ENCODE results near the gene SH2D5.
A peak's percentile ranks its signal among the peaks of the same experiment; 100 is the strongest.

Gene SH2D5

GRCh38 chr1:20711285-20712214 lies 21.0 kb downstream of the SH2D5 start:
- no peak for DNase-seq

DNA sequence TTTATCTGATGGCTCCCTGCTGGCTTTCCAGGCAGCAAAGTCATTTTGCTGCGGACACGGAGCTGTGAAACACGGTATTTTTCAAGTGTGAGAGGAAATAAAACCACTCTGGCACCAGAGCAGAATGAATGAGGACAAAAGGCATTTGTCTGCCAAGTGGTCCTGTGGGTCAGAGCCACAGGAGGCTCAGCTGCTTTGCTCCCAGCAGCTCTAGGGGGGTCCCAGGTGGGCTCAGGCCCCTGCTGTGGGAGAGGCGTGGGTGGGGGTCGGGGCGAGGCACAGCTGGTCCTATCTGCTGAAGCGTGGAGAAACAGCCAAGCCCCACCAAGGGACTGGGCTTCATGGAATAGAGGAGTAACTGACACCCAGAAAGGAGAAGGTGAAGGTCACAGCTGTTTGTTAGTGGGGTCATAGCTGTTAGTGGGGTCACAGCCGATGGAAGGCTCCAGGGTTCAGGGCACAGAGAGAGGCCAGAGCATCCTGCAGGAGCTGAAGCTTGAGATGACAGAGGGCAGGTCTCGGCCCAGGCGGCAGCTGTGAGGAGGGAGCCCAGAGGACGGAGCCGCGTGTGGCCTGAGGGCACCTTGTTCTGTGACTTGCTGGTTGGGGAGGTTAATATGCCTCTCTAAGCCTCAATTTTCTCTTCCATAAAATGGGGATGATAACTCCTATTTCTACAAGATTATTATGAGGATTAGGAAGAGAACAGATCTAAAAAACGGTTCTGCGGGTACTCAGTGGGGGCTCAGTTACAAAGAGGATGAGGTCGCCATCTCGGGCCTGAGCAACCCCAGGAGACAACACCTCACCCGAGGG lies 21.8 kb downstream of the SH2D5 start:
- DNase-seq: no peak

DNA sequence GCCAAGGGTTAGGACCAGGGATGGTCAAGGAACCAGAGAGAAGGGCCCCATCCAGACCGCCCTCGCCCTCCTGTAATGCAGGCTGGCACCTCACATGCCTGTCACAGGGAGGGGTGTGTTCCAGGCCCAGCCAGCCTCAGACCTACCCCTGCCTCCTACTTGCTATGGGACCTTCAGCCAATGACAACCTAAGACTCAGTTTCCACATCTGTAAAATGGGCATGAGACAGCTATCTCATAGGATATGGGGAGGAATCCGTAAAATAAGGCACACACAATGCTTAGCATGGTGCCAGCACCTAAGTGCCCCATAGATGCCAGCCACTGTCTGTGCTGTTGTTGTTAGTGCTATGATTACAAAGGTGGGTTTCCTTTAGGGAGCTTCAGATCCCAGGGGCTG lies 22.6 kb downstream of the SH2D5 start:
- no peak for DNase-seq

GRCh38 chr1:20708891-20709290 lies 23.6 kb downstream of the SH2D5 start:
- DNase-seq: no peak

DNA sequence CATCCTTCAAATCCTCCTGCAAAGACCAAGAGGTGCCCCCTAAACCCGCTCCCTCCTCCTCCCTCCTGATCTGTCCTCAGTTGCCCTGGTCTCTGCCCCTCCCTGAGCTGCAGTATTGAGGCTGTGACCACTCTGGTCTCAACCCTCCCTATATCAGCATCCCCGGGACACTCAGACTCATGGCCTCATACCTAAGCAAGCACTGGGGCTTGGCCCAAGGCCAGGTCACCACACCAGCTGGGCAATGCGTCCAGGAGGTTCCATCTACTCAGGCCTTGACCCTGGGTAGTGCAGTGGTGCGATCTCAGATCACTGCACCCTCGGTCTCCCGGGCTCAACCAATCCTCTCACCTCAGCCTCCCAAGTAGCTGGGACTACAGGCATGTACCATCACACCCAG lies 24.4 kb downstream of the SH2D5 start:
- DNase-seq: no peak

DNA sequence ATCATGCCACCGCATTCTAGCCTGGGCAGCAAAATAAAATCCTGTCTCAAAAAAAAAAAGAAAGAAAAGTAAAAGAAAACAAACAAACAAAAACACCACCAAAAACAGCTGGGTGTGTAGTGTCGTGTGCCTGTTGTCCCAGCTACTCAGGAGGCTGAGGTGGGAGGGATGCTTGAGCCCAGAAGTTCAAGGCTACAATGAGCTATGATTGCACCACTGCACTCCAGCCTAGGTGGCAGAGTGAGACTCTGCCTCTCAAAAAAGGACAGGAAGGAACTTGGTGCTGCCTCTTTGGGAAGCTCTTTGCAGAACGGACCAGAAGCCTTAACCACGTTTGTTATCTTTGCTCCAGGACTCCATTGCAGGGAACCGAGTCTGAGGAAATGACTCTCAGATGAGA lies 25.7 kb downstream of the SH2D5 start:
- DNase-seq: no peak

DNA sequence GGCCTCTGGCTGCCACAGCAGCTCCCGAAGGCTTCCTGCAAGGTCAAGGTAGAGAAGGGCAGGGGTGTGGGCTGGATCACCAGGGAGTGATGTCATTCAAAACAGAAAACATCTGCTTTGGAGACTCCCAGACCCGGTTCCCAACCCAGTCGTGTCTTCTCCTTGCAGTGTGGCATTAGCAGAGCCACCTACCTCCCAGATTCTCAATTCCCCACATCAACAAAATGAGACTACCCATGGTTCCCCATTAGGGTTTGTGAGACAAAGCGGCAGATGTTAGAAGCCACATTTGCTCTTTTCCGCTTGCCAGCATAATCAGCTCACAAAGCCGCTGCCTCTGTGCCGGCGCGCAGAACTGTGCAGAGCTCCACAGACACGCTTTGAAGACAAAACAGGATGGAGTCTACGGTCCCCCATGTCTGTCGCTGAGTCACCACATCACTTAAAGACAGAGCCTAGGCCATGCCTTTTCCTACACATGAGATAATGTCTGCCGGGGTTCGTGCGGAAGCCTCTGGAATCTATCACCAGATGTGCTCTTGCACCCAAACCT lies 27.2 kb downstream of the SH2D5 start:
- no peak for DNase-seq

DNA sequence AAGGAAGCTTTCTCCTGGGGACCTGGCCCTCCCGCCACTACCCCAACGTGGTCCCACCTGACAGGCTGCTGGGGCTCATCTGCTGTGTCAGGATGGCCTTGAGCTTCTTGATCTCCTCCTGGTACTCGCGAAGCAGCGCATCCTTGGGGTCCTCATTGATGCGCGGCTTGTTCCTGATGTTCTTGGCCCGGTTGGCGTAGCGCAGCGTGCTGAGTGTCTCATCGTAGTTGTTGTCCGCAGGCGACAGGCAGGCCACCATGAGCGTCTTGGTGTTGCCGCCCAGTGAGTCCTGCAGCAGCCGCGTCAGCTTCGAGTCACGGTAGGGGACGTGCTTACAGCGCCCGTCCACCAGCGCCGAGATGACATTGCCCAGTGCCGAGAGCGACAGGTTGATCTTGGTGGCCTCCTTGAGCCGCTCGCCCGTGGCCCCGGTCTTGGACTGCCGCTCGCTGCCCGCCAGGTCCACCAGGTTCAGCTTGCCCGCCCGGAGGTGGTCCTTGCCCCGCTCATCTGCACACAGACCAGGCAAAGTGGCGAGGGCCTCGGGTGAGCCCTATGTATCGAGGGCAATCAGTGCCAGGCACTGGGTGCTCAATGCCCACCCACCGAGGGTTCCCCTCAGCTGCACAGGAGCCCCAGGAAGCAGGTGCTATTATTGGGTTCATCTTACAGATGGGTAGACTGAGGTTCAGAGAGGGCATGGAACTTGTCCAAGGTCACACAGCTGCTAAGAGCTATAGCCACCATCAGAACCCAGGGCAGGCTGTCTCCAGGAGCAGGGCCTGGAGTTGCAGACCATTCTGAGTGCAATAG lies 27.9 kb downstream of the SH2D5 start:
- no peak for DNase-seq

DNA sequence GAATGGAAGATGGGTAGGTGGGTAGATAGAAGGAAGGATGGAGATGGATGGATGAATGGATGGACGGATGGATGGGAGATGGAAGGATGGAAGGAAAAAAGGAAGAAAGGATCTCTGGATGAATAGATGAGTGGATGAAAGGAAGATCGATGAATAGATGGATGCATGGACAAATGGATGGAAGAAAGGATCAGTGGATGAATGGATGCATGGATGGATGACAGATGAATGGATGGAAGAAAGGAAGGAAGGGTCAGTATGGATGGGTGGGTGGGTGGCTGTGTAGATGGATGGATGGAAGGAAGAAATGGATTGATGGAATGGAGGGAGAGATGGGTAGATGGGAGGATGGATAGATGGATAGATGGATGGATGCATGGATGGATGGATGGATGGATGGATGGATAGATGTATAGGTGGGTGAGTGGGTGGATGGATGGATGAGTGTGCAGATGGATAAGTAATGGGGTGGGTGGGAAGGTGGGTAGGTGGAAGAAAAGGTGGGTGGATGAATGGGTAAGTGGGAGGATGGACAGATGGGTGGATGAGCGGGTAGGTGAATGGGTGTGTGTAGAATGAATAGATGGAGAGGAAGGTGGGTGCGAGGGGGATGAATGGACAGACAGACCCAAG lies 29.3 kb downstream of the SH2D5 start:
- no peak for DNase-seq

- no peak for DNase-seq
Observed at GRCh38 chr1:20702416-20702815, 30.1 kb downstream of the SH2D5 start.

DNA sequence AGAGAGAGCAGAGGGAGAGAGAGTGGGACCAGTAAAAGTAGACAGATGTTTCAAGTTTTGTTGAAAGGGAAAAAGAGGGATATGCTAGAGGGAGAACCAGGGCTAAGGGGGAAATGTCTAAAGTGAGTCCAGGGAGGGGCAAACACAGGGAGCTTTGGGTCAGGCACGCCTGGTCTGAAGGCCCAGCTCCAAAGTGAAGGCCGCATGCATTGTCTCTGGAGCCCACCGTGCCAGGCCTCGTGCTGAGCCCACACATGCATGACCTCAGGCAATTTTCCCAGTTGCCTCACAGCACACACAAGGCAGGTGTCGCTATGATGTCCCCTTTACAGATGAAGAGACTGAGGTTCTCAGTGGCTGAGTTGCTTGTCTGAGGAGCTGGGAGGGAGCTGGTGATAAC lies 30.7 kb downstream of the SH2D5 start:
- DNase-seq: no peak

- no peak for DNase-seq
Observed at GRCh38 chr1:20701446-20701845, 31.1 kb downstream of the SH2D5 start.

DNA sequence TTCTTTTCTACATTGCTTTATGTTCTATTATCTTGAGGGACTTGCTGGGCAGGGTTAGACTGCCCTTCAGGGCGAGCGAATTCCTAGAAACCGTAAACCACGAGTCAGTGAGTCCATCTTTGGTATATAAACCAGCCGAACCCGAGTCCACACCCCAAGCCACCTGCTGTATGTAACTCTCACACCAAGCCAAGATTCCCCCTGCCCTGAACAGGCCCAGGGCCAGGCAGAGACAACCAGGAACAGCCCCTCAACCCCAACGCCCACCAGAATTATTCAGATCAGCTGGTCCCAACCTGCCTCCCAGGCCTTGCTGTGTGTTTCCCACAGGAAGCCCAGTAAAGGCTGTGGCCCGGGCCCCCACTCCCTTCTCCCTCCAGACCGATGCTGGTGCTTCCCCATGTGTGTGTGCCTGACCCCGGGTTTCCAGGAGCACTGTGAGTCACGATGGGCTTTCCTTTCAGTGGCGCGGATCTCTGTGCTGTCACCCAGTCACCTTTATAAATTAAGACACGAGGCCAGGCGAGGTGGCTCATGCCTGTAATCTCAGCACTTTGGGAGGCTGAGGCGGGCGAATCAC lies 31.8 kb downstream of the SH2D5 start:
- no peak for DNase-seq

GRCh38 chr1:20699558-20699957 lies 32.9 kb downstream of the SH2D5 start:
- DNase-seq: no peak

DNA sequence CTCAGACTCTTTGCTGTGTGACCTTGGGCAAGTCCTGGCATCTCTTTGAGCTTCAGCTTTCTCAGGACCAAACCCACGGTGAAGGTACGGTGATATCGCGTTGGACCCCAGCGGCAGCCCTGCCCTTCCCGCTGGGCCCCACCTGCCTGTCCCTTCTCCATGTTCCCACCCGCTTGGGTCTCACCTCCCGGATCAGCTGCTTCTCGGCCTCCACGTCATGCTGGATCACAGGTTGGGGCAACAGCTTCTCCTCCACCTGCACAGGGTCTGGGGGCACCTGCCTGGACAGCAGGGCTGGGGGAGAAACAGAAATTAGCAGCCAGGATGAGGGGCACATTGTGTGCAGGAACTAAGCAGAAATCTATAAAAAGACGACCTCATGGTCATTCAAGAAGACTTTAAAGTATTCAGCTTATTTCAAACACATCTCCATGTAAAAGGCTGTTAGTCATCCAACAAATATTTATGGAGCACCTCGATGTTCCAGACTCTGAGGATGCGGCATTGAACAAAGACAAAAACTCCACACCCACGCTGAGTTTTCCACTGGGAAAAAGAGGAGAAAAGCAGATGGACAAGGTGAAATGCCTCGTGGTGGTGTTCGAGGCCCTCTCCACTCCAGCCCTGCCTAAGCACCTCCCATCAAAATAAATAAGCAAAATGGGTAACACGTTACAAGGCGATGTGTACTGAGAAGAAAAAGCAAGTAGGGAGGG lies 34.1 kb downstream of the SH2D5 start:
- no peak for DNase-seq

- no peak for DNase-seq
Observed at GRCh38 chr1:20697563-20697962, 34.9 kb downstream of the SH2D5 start.

- peak; percentile 46 to 74 (median 60) for DNase-seq
Observed at GRCh38 chr1:20696397-20697333, 35.8 kb downstream of the SH2D5 start.

DNA sequence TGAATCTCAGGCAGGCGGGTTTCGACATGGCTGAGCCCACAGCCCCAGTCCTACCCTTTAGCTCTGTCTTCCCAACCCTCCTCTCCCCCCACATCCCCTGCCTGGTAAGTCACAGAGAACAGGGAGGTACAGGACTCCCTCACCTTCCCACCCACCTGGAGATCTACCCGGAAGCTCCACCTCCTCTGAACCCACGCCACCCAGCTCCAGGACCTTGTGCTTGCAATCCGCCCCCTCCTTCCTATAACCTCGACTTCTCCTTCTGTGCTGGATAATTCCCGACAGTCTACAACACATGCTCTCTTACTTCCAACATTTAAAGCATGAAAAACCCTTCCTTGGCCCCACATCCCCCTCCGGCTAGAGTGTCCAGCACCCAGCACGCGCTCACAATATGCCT lies 37.0 kb downstream of the SH2D5 start:
- DNase-seq: no peak

DNA sequence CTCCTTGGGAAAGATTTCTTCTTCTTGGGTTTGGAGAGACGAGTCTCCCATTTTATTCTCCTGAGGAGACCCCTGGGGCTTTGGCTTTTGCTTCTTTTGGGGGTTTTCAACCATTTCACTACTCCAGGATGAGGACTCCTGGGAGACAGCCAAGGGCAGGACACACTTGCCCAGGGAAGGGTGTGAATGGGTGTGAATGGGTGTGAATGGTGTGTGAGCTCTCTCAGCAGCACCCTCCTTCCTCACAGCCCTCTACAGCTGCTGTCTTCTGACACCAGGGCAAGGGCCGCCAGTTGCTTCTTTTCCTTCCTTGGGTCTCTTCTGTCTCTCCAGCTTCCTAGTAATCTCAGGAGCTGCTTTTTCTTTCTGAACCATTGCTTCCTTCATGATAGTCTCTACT lies 38.9 kb downstream of the SH2D5 start:
- DNase-seq: no peak

- no peak for DNase-seq
Observed at GRCh38 chr1:20691872-20692271, 40.6 kb downstream of the SH2D5 start.
